ENCODE results near the gene DNM1L.

DNA sequence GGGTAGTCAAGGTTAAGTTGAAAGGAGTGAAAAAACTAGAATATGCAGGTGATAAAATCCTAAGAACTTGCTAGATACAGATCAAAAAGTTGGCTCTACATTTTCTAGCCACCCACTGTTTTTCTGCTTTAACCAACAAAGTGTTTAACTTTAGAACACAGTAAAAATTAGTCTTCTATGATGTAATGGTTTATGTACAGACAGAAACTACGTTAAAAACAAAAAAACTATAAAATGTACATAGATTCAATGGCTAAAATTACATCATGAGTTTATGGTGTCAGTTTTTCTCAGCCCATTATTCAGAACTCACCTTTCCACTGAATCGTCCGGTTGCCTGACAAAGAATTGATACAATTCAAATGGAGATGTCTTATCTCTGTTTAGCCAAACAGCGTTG is 74.5 kb downstream of the DNM1L start:
- no peak for TF ChIP-seq CTCF (IDR thresholded peaks at IDR 0.05; ENCODE audit: insufficient read depth, low read length)
- TF ChIP-seq REST (IDR thresholded peaks at IDR 0.05; ENCODE audit: insufficient replicate concordance, low read depth): no peak
- TF ChIP-seq POLR2AphosphoS5 (IDR thresholded peaks at IDR 0.05; ENCODE audit: low read depth): no peak
- no peak for TF ChIP-seq GABPA (IDR thresholded peaks at IDR 0.05; ENCODE audit: low read depth)
